Esophagus (tissue), 2 donors: ENCODE measurements around the gene CTSA. TPM values are rescaled to one million over a fixed set of nuclear protein-coding genes. Genes with fewer than 3 reads are reported as not detected.
"Not testable (repeated sequence)": the region's sequence is repeated elsewhere in the genome, so short reads cannot be mapped to it uniquely, and the experiment has no call there.

Experiments used
- H3K27ac ChIP-seq, 2 donors: one replicate each; pipeline ENCODE4 v1.5.1; 2013; ENCODE audit warnings: low read depth in 2 of 2, mild to moderate bottlenecking in 2 of 2, inconsistent platforms in 1 of 2, low read length in 1 of 2, moderate library complexity in 1 of 2
- H3K27me3 ChIP-seq, 2 donors: one replicate each; pipeline ENCODE4 v1.6.1; 2013; ENCODE audit warnings: low read length in 2 of 2, control low read depth in 1 of 2, mild to moderate bottlenecking in 1 of 2; ENCODE audit not compliant: insufficient read depth in 2 of 2, control insufficient read depth in 1 of 2
- H3K36me3 ChIP-seq, 2 donors: one replicate each; pipeline ENCODE4 v1.6.1; 2013; ENCODE audit warnings: low read length in 1 of 2; ENCODE audit not compliant: control insufficient read depth in 2 of 2, insufficient read depth in 2 of 2
- H3K4me1 ChIP-seq, 2 donors: one replicate each; pipeline ENCODE4 v1.6.1; 2013; ENCODE audit warnings: low read length in 1 of 2; ENCODE audit not compliant: control insufficient read depth in 2 of 2, insufficient read depth in 2 of 2
- H3K4me3 ChIP-seq, 2 donors: one replicate each; pipeline ENCODE4 v1.5.1; 2013; ENCODE audit warnings: low read length in 2 of 2, mild to moderate bottlenecking in 2 of 2, low read depth in 1 of 2, moderate library complexity in 1 of 2
- H3K9me3 ChIP-seq, 2 donors: one replicate each; pipeline ENCODE4 v1.6.1; 2013; ENCODE audit warnings: mild to moderate bottlenecking in 2 of 2, low read depth in 1 of 2, low read length in 1 of 2, moderate library complexity in 1 of 2; ENCODE audit not compliant: control insufficient read depth in 2 of 2, insufficient read depth in 1 of 2
- WGBS, 2 donors: extraction: QIAGEN DNeasy Blood & Tissue Kit; methylation state at CpG; one replicate each; pipeline ENCODE4 v1.1.7; 2013; 5-methylcytosine and 5-hydroxymethylcytosine counted together
- polyA plus RNA-seq, 2 donors: library from polyadenylated mRNA; stranded (reverse); fragments of 200-250 nt; gene quantifications; one replicate each; pipeline ENCODE4 v1.2.3, GENCODE V29; 2013
- donor health status: healthy with polysubstance abuse.
- donor health status: Bipolar disorder and iron deficiency.

CTSA gene
- polyA plus RNA-seq, 2 donors: 43.6 to 55.0 TPM

- Histone ChIP-seq H3K27ac (peak overlapping the region in 1 of 2 donors; percentile 26), H3K4me3 (no peak overlapping the region), H3K4me1 (peaks cover 7 to 18% of the 10 kb centered on the region in 2 donors), H3K36me3 (peaks cover 18 to 20% of the 10 kb centered on the region in 2 donors), H3K27me3 (no peaks in the 10 kb centered on the region), H3K9me3 (no peaks in the 10 kb centered on the region)
- WGBS, 2 donors: 64 to 68% methylated on average over 4 of the region's 4 CpGs
Observed at GRCh38 chr20:45892828-45893500, 1.8 kb downstream of the CTSA start.

GRCh38 chr20:45893831-45894230 is 2.7 kb downstream of the CTSA start:
- WGBS, 2 donors: 90 to 95% methylated on average over 4 of the region's 4 CpGs
- no peak overlapping the region for H3K27ac ChIP-seq
- no peak overlapping the region for H3K4me3 ChIP-seq
- H3K36me3 ChIP-seq: peaks cover 21% of the 10 kb centered on the region in 2 donors
- no peaks in the 10 kb centered on the region for H3K27me3 ChIP-seq
- H3K4me1 ChIP-seq: peaks cover 7 to 18% of the 10 kb centered on the region in 2 donors
- no peaks in the 10 kb centered on the region for H3K9me3 ChIP-seq

GRCh38 chr20:45894797-45895196 is 3.7 kb downstream of the CTSA start:
- H3K4me3 ChIP-seq: no peak overlapping the region
- H3K9me3 ChIP-seq: no peaks in the 10 kb centered on the region
- no peak overlapping the region for H3K27ac ChIP-seq
- H3K4me1 ChIP-seq: peaks cover 7 to 18% of the 10 kb centered on the region in 2 donors
- peaks cover 21 to 22% of the 10 kb centered on the region in 2 donors for H3K36me3 ChIP-seq
- 80 to 85% methylated on average over 12 of the region's 12 CpGs for whole genome bisulfite sequencing, 2 donors
- H3K27me3 ChIP-seq: no peaks in the 10 kb centered on the region

GRCh38 chr20:45896641-45897161 is 5.6 kb downstream of the CTSA start:
- 89 to 92% methylated on average over 14 of the region's 14 CpGs for WGBS, 2 donors
- peaks cover 21 to 22% of the 10 kb centered on the region in 2 donors for H3K36me3 ChIP-seq
- H3K4me1 ChIP-seq: peaks cover 7 to 14% of the 10 kb centered on the region in 2 donors
- no peaks in the 10 kb centered on the region for H3K27me3 ChIP-seq
- H3K27ac ChIP-seq: no peak overlapping the region
- H3K9me3 ChIP-seq: no peaks in the 10 kb centered on the region
- H3K4me3 ChIP-seq: no peak overlapping the region

GRCh38 chr20:45897289-45897688 is 6.2 kb downstream of the CTSA start:
- peaks cover 4 to 9% of the 10 kb centered on the region in 2 donors for H3K4me1 ChIP-seq
- H3K9me3 ChIP-seq: no peaks in the 10 kb centered on the region
- H3K27ac ChIP-seq: no peak overlapping the region
- H3K36me3 ChIP-seq: peaks cover 22% of the 10 kb centered on the region in 2 donors
- 72 to 82% methylated on average over 2 of the region's 2 CpGs for WGBS, 2 donors
- H3K27me3 ChIP-seq: no peaks in the 10 kb centered on the region
- H3K4me3 ChIP-seq: no peak overlapping the region

GRCh38 chr20:45897692-45898091 is 6.6 kb downstream of the CTSA start:
- peaks cover 2 to 5% of the 10 kb centered on the region in 2 donors for H3K4me1 ChIP-seq
- no peak overlapping the region for H3K27ac ChIP-seq
- WGBS, 2 donors: 94% methylated on average over 7 of the region's 7 CpGs
- no peak overlapping the region for H3K4me3 ChIP-seq
- no peaks in the 10 kb centered on the region for H3K9me3 ChIP-seq
- H3K36me3 ChIP-seq: peaks cover 21 to 24% of the 10 kb centered on the region in 2 donors
- H3K27me3 ChIP-seq: no peaks in the 10 kb centered on the region

GRCh38 chr20:45898285-45898684 is 7.2 kb downstream of the CTSA start:
- 83 to 84% methylated on average over 12 of the region's 12 CpGs for WGBS, 2 donors
- Histone ChIP-seq H3K36me3 (peaks cover 19 to 24% of the 10 kb centered on the region in 2 donors), H3K4me3 (no peak overlapping the region), H3K27me3 (no peaks in the 10 kb centered on the region), H3K27ac (no peak overlapping the region), H3K9me3 (no peaks in the 10 kb centered on the region), H3K4me1 (peaks cover 0 to 2% of the 10 kb centered on the region in 2 donors)

GRCh38 chr20:45899046-45899835 is 8.1 kb downstream of the CTSA start:
- Histone ChIP-seq H3K36me3 (peaks cover 14 to 20% of the 10 kb centered on the region in 2 donors), H3K4me3 (no peak overlapping the region), H3K27ac (no peak overlapping the region), H3K9me3 (no peaks in the 10 kb centered on the region), H3K4me1 (no peaks in the 10 kb centered on the region), H3K27me3 (no peaks in the 10 kb centered on the region)
- WGBS, 2 donors: 81 to 90% methylated on average over 11 to 13 of the region's 13 CpGs

GRCh38 chr20:45901332-45901731 is 10.2 kb downstream of the CTSA start:
- not testable (repeated sequence) for H3K4me3 ChIP-seq, H3K27me3 ChIP-seq, H3K9me3 ChIP-seq, H3K4me1 ChIP-seq, H3K27ac ChIP-seq
- H3K36me3 ChIP-seq: peaks cover 17% of the 10 kb centered on the region in 2 donors
- WGBS, 2 donors: 89 to 97% methylated on average over 6 of the region's 6 CpGs
